ENCODE measurements around the gene URI1.
"Not testable (repeated sequence)": the region's sequence is repeated elsewhere in the genome, so short reads cannot be mapped to it uniquely, and the experiment has no call there.

Gene URI1

GRCh38 chr19:29941828-29942403 is at the start of gene URI1:
Gene URI1 (plus strand): TSS chr19:29942239. CDS start chr19:29942548, 309 bp downstream.
- DNase-seq: peak; percentile 82

GRCh38 chr19:29893606-29894284 is 48.3 kb upstream of the URI1 start:
- DNase-seq: no peak

- no peak for DNase-seq
These were observed 45.2 kb upstream of the URI1 start for GRCh38 chr19:29896802-29897201.

GRCh38 chr19:29897466-29897865 is 44.6 kb upstream of the URI1 start:
- DNase-seq: no peak

GRCh38 chr19:29904017-29904416 is 38.0 kb upstream of the URI1 start:
- no peak for DNase-seq

GRCh38 chr19:29908963-29909944 is 32.8 kb upstream of the URI1 start:
- no peak for DNase-seq

GRCh38 chr19:29914933-29915332 is 27.1 kb upstream of the URI1 start:
- DNase-seq: no peak

GRCh38 chr19:29915832-29916231 is 26.2 kb upstream of the URI1 start:
- not testable (repeated sequence) for DNase-seq

- DNase-seq: no peak
These were observed 24.1 kb upstream of the URI1 start for GRCh38 chr19:29917911-29918310.

- DNase-seq: no peak
These were observed 23.1 kb upstream of the URI1 start for GRCh38 chr19:29918891-29919290.

GRCh38 chr19:29922972-29923371 is 19.1 kb upstream of the URI1 start:
- DNase-seq: no peak

GRCh38 chr19:29923653-29924052 is 18.4 kb upstream of the URI1 start:
- DNase-seq: no peak

GRCh38 chr19:29926031-29926430 is 16.0 kb upstream of the URI1 start:
- DNase-seq: no peak

GRCh38 chr19:29926801-29927200 is 15.2 kb upstream of the URI1 start:
- DNase-seq: no peak

GRCh38 chr19:29927944-29928625 is 14.0 kb upstream of the URI1 start:
- no peak for DNase-seq

- no peak for DNase-seq
These were observed 13.2 kb upstream of the URI1 start for GRCh38 chr19:29928831-29929230.

GRCh38 chr19:29934257-29934656 is 7.8 kb upstream of the URI1 start:
- DNase-seq: no peak

- DNase-seq: no peak
These were observed 7.3 kb upstream of the URI1 start for GRCh38 chr19:29934781-29935180.

GRCh38 chr19:29936409-29936808 is 5.6 kb upstream of the URI1 start:
- no peak for DNase-seq

GRCh38 chr19:29939628-29940027 is 2.4 kb upstream of the URI1 start:
- no peak for DNase-seq

- DNase-seq: no peak
These were observed 961 bp upstream of the URI1 start for GRCh38 chr19:29940971-29941585.

- peak; percentile 73 for DNase-seq
These were observed 594 bp downstream of the URI1 start for GRCh38 chr19:29942404-29943261.

Measured in RPMI8226 (cell line).